HG03521 (cell line): ENCODE measurements around the gene RMND1.

Experiments
- ATAC-seq: cut with Tn5 transposase; IDR thresholded peaks from one replicate; pipeline ENCODE4 v1.9.1; 2021; ENCODE audit warnings: mild to moderate bottlenecking, moderate library complexity; ENCODE audit not compliant: unreplicated experiment

RMND1 gene, protein sequence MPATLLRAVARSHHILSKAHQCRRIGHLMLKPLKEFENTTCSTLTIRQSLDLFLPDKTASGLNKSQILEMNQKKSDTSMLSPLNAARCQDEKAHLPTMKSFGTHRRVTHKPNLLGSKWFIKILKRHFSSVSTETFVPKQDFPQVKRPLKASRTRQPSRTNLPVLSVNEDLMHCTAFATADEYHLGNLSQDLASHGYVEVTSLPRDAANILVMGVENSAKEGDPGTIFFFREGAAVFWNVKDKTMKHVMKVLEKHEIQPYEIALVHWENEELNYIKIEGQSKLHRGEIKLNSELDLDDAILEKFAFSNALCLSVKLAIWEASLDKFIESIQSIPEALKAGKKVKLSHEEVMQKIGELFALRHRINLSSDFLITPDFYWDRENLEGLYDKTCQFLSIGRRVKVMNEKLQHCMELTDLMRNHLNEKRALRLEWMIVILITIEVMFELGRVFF

DNA sequence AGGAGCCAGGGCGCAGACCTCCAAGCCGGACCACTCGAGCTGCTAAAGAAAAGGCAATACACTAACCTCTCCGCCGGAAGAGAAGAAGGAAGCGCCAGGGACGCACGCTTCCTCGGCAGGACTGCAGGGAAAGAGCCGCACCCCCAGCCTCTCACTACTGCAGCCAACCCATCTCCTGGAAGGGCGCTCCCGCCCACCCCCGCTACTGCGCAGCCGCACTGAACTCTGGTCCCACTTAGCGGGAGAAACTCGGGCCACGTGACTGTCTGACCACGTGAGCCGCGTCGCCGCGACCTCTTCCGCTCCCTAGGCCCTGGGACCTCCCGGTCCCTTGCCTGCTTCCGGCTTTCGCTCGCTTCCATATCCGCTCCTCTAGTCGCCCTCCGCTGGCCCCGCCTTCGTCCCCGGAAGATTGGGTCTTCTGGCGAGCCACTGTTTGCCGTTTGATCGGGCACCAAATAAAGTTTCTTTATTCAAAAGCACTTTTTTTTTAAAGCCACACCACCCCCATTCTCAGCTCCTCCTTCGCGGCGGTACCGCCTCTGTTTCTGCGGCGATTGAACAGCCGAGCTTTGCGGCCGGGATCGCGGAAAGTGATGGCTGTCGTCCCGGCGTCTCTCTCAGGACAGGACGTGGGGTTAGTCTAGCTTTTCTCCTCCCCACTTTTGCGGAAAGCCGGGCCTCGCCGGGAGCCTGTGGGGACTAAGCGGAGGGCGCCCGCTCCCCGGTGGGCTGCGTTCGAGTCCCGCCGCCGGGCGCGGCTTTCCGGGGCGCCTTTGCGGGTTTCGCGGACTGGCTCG lies at the start of gene RMND1:
Gene RMND1 (minus strand): TSS at position 177 of the 800 bp plus-strand sequence. CDS start 6,315 bp downstream, outside the sequence.
- peak; percentile 97 for ATAC-seq

DNA sequence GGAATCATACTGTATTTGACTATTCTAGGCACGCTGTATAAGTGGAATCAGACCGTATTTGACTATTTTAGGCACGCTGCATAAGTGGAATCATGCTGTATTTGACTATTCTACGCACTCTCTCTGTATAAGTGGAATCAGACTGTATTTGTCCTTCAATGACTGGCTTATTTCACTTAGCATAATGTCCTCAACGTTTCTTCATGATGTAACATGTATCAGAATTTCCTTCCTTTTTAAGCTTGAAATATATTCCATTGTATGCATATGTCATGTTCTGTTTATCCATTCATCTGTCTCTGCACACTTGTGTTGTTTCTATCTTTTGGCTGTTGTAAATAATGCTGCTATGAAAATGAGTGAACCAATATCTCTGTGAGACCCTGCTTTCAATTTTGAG lies 47.6 kb upstream of the RMND1 start:
- ATAC-seq = no peak

DNA sequence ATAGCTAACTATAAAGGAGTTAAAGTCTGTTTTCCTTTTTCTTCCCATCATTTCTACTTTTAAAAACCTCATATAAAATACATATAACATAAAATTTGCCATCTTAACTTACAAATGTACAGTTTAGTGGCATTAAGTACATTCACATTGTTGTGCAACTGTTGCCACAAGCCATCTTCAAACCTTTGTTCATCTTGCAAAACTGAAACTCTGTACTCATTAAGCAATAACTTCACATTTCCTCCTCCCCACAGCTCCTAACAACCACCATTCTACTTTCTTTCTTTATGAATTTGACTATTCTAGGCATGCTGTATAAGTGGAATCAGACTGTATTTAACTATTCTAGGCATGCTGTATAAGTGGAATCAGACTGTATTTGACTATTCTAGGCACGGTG lies 46.4 kb upstream of the RMND1 start:
- peak; percentile 60 for ATAC-seq

DNA sequence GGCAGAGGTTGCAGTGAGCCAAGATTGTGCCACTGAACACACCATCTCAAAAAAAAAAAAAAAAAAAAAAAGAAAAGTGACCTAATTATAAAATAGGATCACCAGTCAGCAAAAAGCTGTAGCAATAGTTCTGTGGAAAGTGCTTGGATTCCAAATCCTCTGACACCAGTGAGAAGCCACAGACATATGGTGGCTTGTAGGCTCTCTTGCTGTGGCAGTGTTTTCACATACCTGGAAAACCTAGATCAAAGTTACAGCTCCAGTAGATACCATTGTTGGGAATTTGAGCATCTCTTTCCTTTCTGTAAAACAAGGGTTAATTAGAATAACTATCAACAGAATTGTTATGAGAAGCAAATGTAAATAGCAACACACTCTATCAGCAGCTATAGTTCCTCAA lies 46.0 kb upstream of the RMND1 start:
- peak; percentile 32 for ATAC-seq

DNA sequence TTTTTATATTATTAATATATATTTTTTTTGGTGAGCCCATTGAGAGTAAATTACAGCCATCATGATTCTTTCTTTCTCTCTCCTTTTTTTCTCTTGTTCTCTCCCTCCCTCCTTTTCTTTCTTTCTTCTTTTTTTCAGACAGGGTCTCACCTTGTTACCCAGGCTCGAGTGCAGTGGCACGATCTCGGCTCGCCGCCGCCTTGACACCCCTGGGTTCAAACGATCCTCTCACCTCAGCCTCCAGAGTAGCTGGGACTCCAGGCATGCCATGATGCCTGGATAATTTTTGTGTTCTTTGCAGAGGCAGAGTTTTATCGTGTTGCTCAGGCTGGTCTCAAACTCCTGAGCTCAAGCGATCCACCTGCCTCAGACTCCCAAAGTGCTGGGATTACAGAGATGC lies 43.5 kb upstream of the RMND1 start:
- no peak for ATAC-seq

DNA sequence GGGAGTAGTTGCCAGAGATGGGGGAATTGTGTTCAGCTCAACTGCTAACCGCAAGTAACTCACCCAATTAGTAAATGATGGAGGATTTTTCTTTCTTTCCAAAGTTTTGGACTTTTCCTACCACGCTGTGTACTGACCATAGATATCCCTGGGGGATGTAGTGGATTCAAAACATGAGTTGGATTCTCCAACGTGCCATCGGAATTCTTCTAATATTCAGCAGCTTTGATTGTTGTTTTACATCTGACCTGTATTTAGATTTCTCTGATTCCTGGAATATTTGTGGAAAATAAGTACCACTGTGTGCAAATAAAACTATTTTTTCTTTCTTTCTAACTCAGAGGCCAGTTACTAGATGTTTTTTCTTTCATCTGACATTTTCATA lies 43.0 kb upstream of the RMND1 start:
- ATAC-seq = no peak

DNA sequence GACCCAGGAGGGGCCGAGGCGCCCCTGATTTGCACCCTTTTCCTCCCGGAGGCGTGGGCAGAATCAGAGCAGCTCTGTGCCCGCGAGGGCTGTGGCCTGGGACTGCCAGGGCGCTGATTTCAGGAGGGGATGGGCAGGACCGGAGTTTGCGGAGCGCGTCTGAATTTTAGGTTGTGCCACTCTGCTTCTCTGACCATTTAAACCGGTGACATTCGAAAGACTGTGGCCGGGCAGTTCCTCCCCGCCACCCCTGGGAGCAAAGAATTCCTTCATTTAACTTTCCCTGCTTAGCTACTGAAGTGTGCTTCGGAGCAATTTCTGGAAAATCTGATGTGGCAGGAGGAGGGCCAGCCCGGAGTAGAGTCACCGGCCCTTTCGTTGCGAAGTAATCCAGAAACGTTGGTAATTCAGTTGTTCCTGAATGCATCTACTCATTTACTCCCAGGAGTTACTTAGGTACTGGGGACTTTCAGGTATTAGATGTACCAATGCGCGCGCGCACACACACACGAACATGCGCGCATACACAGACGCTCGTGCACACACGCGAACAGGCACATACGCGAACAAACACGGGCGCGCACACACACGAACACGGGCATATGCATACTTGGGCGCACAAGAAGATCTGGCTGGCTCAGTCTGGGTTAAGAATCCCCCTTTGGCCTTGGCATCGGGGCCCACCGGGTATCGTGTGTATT lies 42.5 kb upstream of the RMND1 start:
- ATAC-seq = no peak

DNA sequence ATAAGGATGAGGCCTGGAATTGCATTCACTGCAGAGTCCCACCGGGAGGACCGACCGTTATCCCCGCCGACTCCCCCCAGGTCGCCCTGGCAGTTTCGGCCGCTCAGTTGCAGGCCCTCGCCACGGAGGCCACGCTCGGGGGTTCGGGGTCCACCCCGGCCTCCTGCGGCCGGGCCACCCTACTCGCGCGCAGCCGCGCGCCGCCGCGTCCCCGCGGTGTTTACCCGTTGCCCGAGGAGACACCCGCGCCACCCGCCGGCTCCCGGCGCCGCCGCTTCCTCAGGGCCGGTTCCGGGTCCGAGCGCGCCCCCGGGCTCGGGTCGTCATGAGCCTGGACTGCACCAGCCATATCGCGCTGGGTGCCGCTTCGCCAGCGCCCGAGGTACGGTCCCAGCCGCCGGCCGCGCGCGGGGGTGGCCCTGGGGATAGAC lies 41.9 kb upstream of the RMND1 start, which contains the start of gene CCDC170:
Gene CCDC170 (plus strand): TSS at position 214 of the 431 bp plus-strand sequence. CDS start 112 bp downstream, at position 326.
- ATAC-seq = peak; percentile 41

DNA sequence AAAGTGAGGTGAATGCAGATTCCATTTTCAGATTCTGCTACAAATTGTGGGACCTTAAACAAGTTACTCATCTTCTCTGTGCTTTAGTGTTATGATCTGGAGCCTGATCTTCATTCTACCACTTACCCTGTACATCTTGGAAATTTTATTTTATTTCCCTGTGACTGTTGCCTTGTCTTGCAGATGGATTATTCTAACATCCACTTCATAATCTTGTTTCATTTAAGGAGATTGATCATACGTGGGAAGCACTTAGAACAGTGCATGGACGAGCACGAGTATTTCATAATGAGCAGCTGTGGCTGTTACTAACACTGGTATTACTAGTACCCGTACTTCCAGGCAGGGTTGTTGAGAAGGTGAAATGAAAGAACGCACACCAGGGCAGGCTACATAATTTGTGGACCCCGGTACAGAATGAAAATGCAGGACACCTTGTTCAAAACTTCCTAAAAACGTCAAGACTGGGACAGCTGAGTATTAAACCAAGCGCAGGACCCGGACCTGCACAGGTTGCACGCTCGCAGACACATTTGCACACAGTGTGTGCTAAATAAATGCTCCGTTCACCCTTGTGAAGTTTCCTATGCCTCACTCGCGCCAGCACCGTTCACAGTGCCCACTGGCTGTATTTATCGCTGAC lies 41.4 kb upstream of the RMND1 start:
- no peak for ATAC-seq

DNA sequence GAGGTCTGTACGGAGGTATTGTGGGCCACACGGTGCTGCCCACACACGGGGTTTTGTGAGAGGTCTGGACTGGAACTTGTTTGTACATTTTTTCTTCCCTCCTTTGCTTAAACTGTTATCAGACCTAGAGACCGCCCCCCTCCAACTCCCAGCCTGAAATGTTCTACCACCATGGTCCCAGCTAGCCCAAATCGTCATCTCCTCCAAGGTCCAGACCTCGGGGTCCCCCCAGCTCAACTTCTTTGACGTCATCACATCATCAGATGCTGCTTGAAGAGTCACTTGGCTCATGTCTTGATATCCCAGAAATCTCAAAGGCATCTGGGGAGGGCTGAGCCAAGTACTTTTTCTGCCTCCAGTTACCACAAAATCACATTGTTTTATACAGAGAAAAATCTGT lies 39.1 kb upstream of the RMND1 start:
- no peak for ATAC-seq

DNA sequence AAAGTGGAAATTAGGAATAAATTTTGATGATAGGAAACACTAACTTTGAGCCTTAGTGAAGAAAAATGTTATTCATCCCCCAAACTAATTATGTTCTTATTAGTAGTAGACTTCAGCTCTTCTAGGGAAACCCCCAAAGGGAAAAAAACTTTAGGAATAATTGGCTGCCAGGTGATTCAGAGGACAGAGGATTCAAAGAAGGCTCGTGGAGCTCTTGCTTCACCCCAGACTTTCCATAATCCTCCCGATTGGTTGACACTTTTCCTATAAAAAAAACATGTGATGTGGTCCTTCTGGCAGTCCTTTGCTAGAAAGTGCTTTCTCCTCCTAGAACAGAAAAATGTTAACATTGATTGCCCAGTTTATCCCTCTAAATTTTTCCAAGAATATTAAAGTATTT lies 36.3 kb upstream of the RMND1 start:
- ATAC-seq = no peak

DNA sequence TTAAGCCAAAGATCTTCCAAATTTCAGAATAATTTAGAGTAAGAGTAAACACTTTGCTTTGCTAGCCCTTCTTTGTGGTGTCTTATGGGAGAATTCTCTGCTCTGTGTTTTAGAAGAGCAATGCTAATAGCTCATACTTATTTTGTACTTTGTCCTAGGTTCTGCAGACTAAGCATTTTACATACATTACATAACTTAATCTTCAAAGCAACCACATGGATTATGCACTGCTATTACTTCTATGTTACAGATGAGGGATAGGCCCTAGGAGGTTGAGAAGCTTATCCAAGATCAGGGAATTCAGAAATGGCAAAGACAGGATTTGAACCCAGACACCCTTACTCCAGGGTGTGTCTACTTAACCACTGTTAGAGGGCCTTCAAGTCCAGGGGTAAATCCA lies 32.1 kb upstream of the RMND1 start:
- no peak for ATAC-seq

DNA sequence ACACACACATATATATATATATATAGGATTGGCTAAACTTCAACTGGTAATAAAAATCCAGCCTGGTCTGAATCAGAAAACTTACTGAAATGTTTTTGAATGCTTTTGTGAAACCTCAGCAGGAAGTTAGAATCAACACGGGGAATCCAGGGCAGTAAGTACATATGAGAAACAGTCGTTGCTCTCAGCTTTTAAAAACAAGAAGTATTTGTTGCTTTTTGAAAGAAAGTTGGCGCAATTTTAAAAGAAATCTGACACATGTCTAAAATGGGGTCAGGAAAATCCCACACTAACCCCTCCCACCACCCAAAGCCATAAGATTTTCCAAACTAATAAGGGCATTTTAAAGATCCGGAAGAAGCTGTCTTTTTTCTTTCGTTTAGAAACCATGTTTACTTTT lies 30.4 kb upstream of the RMND1 start:
- ATAC-seq = no peak

DNA sequence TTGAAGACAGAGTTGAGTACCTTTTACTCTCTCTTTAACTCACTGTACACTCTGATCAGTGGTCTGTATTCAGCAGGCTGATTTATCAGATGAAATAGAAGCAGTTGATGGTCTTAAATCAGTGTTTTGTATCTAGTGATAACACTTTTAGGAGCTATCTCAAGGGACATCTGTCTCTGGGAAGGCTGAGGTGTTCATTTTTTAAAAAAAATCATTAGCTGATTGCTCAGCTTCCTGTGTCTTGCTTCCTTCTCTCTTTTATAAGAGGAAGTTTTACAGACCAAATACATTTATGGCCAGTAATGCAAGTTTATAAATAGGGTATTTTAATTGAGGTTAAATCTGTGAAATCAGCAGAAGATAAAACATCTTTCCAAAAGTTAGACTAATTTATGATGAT lies 29.9 kb upstream of the RMND1 start:
- no peak for ATAC-seq

DNA sequence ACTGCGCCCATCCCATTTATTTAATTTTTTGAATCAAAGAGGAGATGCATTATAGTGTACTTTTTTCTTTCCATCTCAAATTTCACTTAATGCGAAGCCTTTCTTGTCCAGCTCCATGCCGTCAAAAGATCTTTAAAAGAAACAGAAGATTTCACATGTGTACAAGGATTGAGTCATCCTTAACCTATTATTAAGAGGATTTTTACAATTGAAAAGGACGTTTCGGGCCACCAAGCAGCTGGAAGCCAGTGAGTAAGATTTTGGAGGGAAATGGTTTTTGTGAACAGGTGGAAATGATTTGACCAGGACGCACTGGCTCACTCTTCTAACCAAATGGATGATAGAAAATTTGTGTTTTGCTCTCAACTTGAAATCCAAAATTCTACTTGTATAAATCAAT lies 26.7 kb upstream of the RMND1 start:
- ATAC-seq = no peak

DNA sequence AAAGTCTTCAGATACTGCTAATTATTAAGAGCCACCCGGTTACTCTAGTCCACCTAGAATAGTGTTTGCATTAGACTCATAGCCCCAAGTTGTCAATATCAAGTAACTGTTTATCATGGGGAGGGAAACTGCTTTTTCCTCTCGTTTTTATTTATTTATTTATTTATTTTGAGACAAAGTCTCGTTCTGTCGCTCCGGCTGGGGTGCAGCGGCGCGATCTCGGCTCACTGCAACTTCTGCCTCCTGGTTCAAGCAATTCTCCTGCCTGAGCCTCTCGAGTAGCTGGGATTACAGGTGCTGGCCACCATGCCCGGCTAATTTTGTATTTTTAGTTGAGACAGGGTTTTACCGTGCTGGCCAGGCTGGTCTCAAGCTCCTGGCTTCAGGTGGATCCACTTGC lies 25.8 kb upstream of the RMND1 start:
- no peak for ATAC-seq

DNA sequence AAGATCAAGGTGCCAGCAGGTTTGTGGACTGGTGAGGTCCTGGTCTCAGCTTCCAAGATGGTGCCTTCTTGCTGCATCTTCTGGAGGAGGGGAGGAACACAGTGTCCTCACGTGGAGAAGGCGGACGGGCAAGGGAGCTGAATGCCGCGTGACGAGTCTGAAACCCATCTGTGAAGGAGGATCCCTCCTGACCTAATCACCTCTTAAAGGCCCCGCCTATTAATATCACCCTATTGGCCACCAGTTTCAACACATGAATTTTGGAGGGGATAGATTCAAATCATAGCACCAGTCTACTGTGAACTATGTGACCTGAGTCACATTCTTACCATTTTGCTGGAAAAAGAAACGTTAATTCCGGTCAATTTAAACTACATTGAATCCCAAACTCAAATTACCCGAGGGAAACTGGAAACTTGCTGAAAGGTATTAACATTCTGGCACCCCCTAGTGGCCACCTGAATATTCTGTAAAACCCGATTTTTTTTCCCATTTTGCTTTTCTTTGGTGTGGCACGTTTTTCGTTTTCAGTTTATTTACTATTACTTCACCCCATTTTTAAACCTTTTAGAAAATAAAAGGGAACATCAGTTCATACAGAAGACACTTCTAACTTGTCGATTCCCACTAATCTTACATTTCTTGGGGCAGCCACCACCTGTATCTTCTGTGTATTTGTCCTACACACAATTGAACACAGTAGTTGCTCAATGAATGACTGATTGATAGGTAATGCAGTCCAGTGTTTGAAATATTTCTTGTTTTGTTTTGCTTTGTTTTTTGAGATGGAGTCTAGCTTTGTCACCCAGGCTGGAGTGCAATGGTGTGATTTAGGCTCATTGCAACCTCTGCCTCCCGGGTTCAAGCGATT lies 24.0 kb upstream of the RMND1 start:
- ATAC-seq = peak; percentile 74

DNA sequence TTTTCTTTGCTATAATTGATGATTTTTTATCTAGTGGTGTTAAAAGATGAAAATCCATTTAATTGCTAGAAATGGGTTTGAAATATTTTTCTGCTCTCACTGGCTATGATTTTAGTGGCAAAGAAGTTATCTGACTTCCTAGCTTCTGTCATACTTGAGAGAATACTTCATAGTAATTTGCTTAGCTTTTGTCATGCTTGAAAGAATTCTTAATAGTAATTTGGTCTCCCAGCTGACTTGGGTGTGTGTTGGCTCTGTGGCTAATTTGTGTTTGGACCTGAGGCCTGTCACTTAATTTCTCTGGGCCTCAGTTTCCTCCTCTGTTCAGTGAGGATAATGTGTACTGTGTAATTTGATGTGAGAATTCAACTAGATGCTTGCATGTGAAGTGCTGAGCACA lies 12.8 kb upstream of the RMND1 start:
- no peak for ATAC-seq

DNA sequence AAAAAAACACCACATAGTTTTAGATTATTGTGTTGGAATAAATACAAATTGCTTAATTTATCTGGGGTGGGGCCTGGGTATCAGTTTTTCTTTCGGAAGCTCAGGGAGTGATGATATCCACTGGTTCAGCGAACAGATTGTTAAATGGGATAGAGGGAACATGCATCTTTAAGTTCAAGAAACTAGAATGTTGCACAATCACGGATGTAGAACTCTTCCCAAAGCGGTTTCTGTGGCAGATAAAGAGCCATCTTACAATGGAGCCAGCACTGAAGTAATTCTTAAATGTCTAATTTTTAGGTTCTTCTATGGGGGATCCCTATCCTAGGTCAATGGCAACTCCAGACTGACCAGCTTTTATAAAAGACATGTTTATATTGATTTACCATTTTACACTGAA lies 9.7 kb upstream of the RMND1 start:
- ATAC-seq = no peak
